AG04450 (cell line): ENCODE data around the gene CEP192. TPM values are rescaled to one million over a fixed set of nuclear protein-coding genes. Genes with fewer than 3 reads are reported as not detected.

Source experiments
- CTCF ChIA-PET: fragments of 300-600, 350-600 bp; formaldehyde crosslinking; extraction: SDS; loops from one replicate; lab custom pipeline; 2022; ENCODE audit warnings: antibody characterized with exemption, inconsistent platforms; lab: Charles Lee
- POLR2A ChIA-PET: fragments of 350-600 bp; formaldehyde crosslinking; extraction: SDS; loops from one replicate; lab custom pipeline; 2021; ENCODE audit warnings: antibody characterized with exemption, inconsistent platforms; lab: Yijun Ruan, JAX
- DNase-seq: peaks from one replicate; pipeline ENCODE4 v3.0.0-alpha.2; 2011; ENCODE audit warnings: low read depth, low spot score
- H3K27ac ChIP-seq: one replicate; pipeline ENCODE4 v1.5.1; 2012; ENCODE audit warnings: low read depth, low read length, control low read depth
- H3K27me3 ChIP-seq: one replicate; pipeline ENCODE4 v1.6.0; 2012; ENCODE audit warnings: low read length; ENCODE audit not compliant: control insufficient read depth, insufficient read depth
- H3K4me3 ChIP-seq: 2 replicates; pipeline ENCODE4 v1.5.1; 2011; ENCODE audit warnings: mild to moderate bottlenecking, low read depth, low read length, control low read depth
- H3K9me3 ChIP-seq: 2 replicates; pipeline ENCODE4 v1.5.1; 2012; ENCODE audit warnings: low read length; ENCODE audit not compliant: control insufficient read depth, insufficient read depth
- polyA plus RNA-seq: library from polyadenylated mRNA; depleted of rRNA; stranded (reverse); fragments of >200 nt; gene quantifications from 2 replicates; pipeline ENCODE4 v1.2.3, GENCODE V29; 2011
- TF ChIP-seq, protein P1 (sequence below): IDR thresholded peaks from 2 replicates; pipeline ENCODE4 v1.5.1; 2011; ENCODE audit warnings: low read depth, low read length, control low read depth, inconsistent platforms

Gene CEP192
- polyA plus RNA-seq, 1 experiment: 21.1 TPM

DNA sequence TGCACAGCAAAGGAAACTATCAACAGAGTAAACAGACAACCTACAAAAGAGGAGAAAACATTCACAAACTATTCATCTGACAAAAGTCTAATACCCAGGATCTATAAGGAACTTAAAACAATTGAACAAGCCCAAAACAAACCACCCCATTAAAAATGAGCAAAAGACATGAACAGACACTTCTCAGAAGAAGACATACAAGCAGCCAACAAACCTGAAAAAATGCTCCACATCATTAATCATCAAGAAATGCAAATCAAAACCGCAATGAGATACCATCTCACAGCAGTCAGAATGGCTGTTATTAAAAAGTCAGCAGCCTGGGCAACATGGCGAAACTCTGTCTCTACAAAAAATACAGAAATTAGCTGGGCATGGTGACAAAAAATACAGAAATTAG is 117.2 kb downstream of the CEP192 start:
- Histone ChIP-seq H3K4me3 (no peak overlapping the region), H3K27me3 (no peaks in the 10 kb centered on the region), H3K27ac (no peak overlapping the region), H3K9me3 (no peaks in the 10 kb centered on the region)
- POLR2A ChIA-PET: no interaction called here
- CTCF ChIA-PET: no interaction called here
- TF ChIP-seq, protein P1, sequence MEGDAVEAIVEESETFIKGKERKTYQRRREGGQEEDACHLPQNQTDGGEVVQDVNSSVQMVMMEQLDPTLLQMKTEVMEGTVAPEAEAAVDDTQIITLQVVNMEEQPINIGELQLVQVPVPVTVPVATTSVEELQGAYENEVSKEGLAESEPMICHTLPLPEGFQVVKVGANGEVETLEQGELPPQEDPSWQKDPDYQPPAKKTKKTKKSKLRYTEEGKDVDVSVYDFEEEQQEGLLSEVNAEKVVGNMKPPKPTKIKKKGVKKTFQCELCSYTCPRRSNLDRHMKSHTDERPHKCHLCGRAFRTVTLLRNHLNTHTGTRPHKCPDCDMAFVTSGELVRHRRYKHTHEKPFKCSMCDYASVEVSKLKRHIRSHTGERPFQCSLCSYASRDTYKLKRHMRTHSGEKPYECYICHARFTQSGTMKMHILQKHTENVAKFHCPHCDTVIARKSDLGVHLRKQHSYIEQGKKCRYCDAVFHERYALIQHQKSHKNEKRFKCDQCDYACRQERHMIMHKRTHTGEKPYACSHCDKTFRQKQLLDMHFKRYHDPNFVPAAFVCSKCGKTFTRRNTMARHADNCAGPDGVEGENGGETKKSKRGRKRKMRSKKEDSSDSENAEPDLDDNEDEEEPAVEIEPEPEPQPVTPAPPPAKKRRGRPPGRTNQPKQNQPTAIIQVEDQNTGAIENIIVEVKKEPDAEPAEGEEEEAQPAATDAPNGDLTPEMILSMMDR: no peak
- DNase-seq: no peak

DNA sequence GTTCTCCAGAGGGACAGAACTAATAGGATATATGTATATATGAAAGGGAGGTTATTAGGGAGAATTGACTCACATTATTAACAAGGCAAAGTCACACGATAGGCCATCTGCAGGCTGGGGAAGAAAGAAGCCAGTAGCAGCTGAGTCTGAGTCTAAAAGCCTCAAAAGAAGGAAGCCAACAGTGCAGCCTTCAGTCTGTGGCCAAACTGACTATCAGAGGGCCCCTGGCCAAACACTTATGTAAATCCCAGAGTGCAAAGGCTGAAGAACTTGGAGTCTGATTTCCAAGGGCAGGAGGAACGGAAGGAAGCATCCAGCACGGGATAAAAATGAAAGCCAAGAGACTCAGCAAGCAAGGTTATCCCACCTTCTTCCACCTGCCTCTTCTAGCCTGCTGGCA is 119.4 kb downstream of the CEP192 start:
- POLR2A ChIA-PET: no interaction called here
- TF ChIP-seq, protein P1: no peak
- Histone ChIP-seq H3K27me3 (no peaks in the 10 kb centered on the region), H3K4me3 (no peak overlapping the region), H3K9me3 (no peaks in the 10 kb centered on the region), H3K27ac (no peak overlapping the region)
- CTCF ChIA-PET: interaction anchor here (1.4 kb wide), 1 partner anchor 49 kb away, joined by 3 read pairs; no protein-coding TSS in a partner anchor
- DNase-seq: no peak

DNA sequence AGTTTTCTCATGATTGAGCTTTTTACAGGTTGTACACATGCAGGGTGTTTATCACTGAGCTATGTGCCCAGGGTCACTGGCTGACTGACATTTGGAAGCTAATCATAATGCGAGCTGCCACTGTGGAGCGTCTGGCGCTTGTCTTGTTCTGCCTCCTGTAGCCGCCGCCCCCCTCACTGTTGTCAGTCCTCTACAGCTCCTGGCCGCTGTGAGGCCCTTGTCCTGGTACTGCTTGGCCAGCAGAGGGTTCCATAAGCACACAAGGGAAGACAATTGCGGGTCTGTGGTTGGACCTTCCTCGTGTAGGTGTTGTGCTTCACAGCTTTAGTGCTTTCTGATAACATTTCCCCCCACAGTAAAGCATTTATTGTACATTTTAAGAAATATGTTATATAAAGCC is 121.8 kb downstream of the CEP192 start:
- ChIA-PET CTCF (interaction anchor here (1.1 to 1.6 kb wide), 3 partner anchors 8 to 46 kb away, joined by 3 to 27 read pairs (median 5); no protein-coding TSS in a partner anchor), POLR2A (no interaction called here)
- TF ChIP-seq, protein P1: peak; percentile 52
- DNase-seq: no peak
- H3K4me3 ChIP-seq: no peak overlapping the region
- no peaks in the 10 kb centered on the region for H3K27me3 ChIP-seq
- no peak overlapping the region for H3K27ac ChIP-seq
- H3K9me3 ChIP-seq: no peaks in the 10 kb centered on the region

DNA sequence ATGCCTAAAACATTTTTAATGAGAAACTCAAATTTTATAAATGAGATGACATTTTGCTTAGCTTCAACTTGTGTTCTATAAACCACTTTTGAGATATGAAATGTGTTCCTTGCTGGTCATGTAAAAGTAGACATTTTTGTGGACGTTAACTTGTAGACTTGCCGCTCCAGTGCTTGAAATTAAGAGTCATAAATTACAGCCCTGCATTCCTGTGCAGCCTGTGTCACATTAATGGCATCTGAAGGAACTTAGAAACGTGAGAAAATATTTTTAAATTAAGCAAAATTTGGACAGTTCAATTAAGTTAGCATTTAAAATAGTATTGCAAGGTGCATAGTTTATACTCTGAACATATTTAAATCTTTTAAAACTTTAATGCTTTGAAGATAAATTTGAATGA is 129.1 kb downstream of the CEP192 start:
- CTCF ChIA-PET: no interaction called here
- H3K27me3 ChIP-seq: no peaks in the 10 kb centered on the region
- TF ChIP-seq, protein P1: no peak
- DNase-seq: no peak
- no peaks in the 10 kb centered on the region for H3K9me3 ChIP-seq
- no peak overlapping the region for H3K4me3 ChIP-seq
- no peak overlapping the region for H3K27ac ChIP-seq
- POLR2A ChIA-PET: no interaction called here

DNA sequence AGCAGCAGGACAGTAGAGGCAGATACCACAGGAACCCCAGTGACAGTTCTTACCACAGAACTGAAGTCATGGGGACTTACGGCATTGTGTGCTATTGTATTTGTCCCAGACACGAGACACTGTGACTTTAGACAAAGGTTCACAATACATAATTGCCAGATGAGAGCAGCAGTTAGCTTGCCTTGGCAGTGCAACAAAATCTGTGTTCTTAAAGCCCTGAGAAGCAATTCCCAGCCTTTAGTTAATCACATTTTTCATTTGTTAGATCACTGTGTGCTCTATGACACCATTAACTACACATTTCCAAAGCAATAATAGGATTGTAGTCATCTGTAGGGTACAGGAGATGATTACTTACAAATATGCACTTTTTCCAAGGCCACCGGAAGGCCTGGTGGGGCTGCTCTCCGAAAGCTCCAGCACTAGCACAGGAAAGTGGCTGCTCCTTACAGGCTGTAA is 129.8 kb downstream of the CEP192 start:
- Histone ChIP-seq H3K27me3 (no peaks in the 10 kb centered on the region), H3K27ac (no peak overlapping the region), H3K9me3 (no peaks in the 10 kb centered on the region), H3K4me3 (no peak overlapping the region)
- TF ChIP-seq, protein P1: no peak
- DNase-seq: no peak
- ChIA-PET CTCF (interaction anchor here (0.6 kb wide), 2 partner anchors 8 to 118 kb away, joined by 3 read pairs; no protein-coding TSS in a partner anchor), POLR2A (no interaction called here)
